ENCODE results near the gene PLPP2. TPM values are rescaled to one million over a fixed set of nuclear protein-coding genes. Genes with fewer than 3 reads are reported as not detected.

Gene PLPP2
- total RNA-seq, 4 donors from 2014 or later = 6.7 to 31.7 (median 22.3) TPM

DNA sequence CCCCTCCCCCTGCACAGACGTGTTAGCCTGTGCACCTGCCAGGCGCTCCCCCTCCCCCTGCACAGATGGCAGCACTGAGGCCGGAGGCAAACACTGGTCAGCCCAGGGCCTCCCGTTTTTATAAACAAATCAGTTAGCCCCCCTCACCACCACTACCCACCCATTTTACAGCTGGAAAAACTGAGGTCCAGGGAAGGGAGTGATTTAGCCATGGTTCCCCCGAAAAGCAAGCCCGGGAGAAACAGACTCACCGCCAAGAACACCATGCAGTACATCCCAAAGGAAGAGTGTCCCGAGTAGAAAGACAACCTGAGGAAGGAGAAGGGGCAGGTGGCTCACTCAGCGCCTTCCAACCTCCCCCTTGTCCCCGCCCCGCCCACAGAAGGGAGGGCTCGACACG, 8.7 kb downstream of the PLPP2 start:
- no peak overlapping the region for H3K4me3 ChIP-seq (replicated peaks in 1 of 3)
- H3K27ac ChIP-seq = no peak overlapping the region
- H3K36me3 ChIP-seq = peaks cover 0 to 7% of the 10 kb centered on the region in 2 donors
- H3K9me3 ChIP-seq = no peaks in the 10 kb centered on the region
- intact Hi-C loops (cut with DNase I) = no loop called here
- TF ChIP-seq POLR2A (IDR thresholded peaks at IDR 0.05) (no peak), CTCF (IDR thresholded peaks at IDR 0.05) (no peak)
- 71 to 85% methylated on average over 11 of the region's 13 CpGs for WGBS, 2 donors
- no peaks in the 10 kb centered on the region for H3K27me3 ChIP-seq
- no peak for DNase-seq
- no peaks in the 10 kb centered on the region for H3K4me1 ChIP-seq

DNA sequence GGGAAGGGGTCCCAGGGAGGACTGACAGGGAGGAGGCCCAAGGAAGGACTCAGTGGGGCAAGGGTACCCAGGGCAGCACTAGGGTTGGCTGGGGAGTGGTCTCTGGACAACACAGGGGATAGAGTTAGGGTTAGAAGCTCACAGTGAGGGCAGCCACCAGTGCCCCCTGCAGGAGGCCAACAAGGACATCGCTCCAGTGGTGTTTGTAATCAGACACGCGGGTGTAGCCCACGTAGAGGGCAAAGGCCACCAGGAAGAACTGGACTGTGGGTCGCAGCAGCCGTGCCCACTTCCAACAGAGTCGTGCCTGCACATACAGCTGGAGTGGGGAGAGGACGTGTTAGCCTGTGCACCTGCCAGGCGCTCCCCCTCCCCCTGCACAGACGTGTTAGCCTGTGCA, 9.2 kb downstream of the PLPP2 start:
- no peak overlapping the region for H3K27ac ChIP-seq
- no peaks in the 10 kb centered on the region for H3K9me3 ChIP-seq
- WGBS, 2 donors = 65% methylated on average over 4 to 6 of the region's 10 CpGs
- no peak overlapping the region for H3K4me3 ChIP-seq (replicated peaks in 1 of 3)
- H3K4me1 ChIP-seq = no peaks in the 10 kb centered on the region
- H3K36me3 ChIP-seq = peaks cover 0 to 7% of the 10 kb centered on the region in 2 donors
- no peak for DNase-seq
- no peaks in the 10 kb centered on the region for H3K27me3 ChIP-seq
- TF ChIP-seq CTCF (IDR thresholded peaks at IDR 0.05) = no peak
- TF ChIP-seq POLR2A (IDR thresholded peaks at IDR 0.05) = no peak
- intact Hi-C loops (cut with DNase I) = no loop called here

DNA sequence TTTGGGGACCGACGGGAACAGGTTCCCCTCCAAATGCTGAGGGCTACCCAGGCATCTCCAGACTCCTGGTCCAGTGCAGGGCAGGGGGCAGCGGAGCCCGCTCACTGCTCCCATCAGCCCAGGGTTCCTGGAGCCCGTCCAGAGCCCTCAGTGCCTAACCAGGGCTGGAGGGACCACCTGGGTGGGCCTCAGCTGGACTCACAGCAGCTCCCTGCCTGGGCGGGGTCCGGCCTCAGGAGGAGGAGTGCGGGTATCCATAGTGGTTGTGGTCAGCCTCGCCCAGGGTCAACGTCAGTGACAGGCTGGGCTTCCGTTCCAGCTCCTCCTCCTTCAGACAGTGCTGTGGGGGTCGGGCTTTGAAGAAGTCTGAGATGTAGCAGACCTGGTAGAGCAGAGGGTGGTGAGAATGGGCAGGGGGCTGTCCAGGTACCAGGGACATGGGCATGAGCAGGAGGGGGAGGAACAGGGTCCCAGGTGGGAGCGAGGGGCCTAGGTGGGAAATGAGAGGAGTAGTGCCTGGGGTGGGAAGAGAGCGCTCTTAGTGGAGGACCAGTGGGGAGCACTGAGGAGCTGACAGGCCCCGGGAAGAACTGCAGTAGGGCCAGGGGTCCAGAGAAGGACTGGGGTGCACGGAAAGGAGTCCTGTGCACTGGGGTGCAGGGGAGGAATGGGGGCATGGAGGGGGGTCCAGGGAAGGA, 9.9 kb downstream of the PLPP2 start:
- 77 to 81% methylated on average over 13 to 16 of the region's 16 CpGs for WGBS, 2 donors
- H3K27me3 ChIP-seq = no peaks in the 10 kb centered on the region
- no peak overlapping the region for H3K4me3 ChIP-seq (replicated peaks in 1 of 3)
- DNase-seq = no peak
- no peak overlapping the region for H3K27ac ChIP-seq
- H3K4me1 ChIP-seq = no peaks in the 10 kb centered on the region
- TF ChIP-seq CTCF (IDR thresholded peaks at IDR 0.05) (no peak), POLR2A (IDR thresholded peaks at IDR 0.05) (no peak)
- intact Hi-C loops (cut with DNase I) = no loop called here
- H3K9me3 ChIP-seq = no peaks in the 10 kb centered on the region
- H3K36me3 ChIP-seq = peaks cover 0 to 7% of the 10 kb centered on the region in 2 donors

- Histone ChIP-seq H3K4me1 (no peaks in the 10 kb centered on the region), H3K36me3 (peaks cover 0 to 7% of the 10 kb centered on the region in 2 donors), H3K4me3 (replicated peaks in 1 of 3) (no peak overlapping the region), H3K9me3 (no peaks in the 10 kb centered on the region), H3K27ac (no peak overlapping the region), H3K27me3 (no peaks in the 10 kb centered on the region)
- WGBS, 2 donors = 47 to 61% methylated on average over 11 of the region's 12 CpGs
- no peak for DNase-seq
- intact Hi-C loops (cut with DNase I) = no loop called here
- TF ChIP-seq POLR2A (IDR thresholded peaks at IDR 0.05) = no peak
- TF ChIP-seq CTCF (IDR thresholded peaks at IDR 0.05) = no peak
Measured at GRCh38 chr19:280541-281009, 10.6 kb downstream of the PLPP2 start.

DNA sequence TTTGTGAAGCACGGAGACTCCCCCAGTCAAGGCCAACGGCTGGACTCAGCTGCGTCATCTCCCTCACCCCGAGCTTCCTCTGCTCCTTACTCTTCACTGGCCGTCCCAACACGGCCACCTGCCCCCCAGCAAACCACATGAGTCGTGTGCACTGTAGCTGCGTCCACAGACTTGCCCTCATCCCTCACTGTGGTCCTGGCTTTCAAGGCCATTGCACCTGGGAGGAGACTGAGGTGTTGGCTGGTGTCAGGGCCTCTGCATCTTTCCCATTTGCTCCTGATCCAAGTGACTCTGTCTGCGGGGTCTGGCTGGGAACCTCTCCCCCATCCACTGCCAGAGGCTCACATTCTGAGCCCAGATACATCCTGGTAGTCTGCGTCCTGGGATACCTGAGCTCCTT, 11.5 kb downstream of the PLPP2 start:
- no peak overlapping the region for H3K4me3 ChIP-seq (replicated peaks in 1 of 3)
- no peaks in the 10 kb centered on the region for H3K4me1 ChIP-seq
- WGBS, 2 donors = 72 to 91% methylated on average over 9 to 10 of the region's 10 CpGs
- no peak overlapping the region for H3K27ac ChIP-seq
- no peaks in the 10 kb centered on the region for H3K27me3 ChIP-seq
- H3K36me3 ChIP-seq = peaks cover 0 to 7% of the 10 kb centered on the region in 2 donors
- intact Hi-C loops (cut with DNase I) = no loop called here
- DNase-seq = no peak
- TF ChIP-seq POLR2A (IDR thresholded peaks at IDR 0.05) = no peak
- TF ChIP-seq CTCF (IDR thresholded peaks at IDR 0.05) = no peak
- H3K9me3 ChIP-seq = no peaks in the 10 kb centered on the region
